ENCODE measurements around the gene KSR2.
A peak's percentile ranks its signal among the peaks of the same experiment; 100 is the strongest.
"Not testable (repeated sequence)": the region's sequence is repeated elsewhere in the genome, so short reads cannot be mapped to it uniquely, and the experiment has no call there.

Gene KSR2

DNA sequence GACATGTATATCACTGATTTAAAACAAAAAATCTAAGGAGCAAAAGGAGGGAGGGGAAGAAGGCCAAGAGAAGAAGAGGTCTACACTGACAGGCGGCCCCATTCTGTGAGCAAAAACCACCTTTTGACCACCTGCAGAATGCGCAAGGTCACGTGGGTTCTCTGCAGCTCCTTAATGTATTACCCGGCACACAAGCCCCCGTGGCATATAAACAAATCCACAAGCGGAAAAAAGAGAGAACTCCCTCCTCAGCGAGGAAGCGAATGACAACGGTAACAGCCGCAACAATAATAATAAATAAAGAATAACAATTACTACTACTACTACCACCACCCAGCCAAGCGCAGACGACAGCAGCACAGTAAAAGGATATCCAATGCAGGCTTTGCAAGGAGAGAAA lies 1.3 kb downstream of the KSR2 start:
- DNase-seq, result no peak

DNA sequence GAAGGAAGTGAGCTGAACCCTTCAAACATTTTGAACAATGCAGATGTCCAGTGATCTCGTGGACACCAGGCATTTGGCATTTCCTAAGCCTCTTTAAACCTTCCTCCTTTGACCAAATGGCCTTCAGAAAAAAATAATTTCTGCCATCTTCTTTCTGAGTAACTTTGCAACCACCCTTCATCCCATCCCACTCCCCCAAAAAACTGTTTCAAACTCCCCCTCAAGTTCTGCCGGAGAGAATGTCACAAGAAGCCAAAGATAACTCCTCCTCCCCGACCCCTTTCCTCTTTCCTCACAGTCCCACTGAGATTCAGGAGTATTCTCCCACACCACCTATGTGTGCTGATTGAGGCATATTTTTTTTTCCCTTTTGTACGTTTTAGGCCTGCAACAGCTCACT lies 1.7 kb downstream of the KSR2 start:
- DNase-seq, result no peak

DNA sequence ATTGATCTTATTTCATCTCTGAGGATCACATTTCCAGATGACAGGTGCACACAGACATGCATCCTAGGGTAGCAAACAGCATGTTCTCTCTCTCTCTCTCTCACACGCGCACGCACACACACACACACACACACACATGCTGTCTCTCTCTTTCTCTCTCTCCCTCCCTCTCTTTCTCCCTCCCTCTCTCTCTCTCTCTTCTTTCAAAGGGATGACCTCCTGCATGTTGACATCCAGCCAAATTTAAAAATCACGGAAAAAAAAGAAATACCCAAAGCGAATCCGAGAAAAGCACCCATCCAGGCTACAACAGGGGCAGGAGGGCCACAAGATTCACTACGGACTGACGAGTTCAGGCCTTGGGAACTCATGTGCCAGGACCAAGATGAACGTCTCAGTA lies 2.3 kb downstream of the KSR2 start:
- no peak for DNase-seq

DNA sequence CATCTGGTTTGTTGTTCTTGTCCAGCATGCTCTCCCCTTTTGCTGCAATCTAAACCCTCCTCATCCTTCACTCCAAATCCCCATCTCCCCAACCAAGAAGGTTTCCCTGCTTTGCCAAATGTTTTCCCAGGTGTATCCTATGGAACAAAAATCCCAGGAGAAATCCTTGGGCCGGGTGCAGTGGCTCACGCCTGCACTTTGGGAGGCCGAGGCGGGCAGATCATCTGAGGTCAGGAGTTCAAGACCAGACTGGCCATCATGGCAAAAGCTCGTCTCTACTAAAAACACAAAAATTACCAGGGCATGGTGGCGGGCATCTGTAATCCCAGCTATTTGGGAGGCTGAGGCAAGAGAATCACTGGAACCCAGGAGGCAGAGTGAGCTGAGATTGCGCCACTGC lies 5.0 kb downstream of the KSR2 start:
- no peak for DNase-seq

DNA sequence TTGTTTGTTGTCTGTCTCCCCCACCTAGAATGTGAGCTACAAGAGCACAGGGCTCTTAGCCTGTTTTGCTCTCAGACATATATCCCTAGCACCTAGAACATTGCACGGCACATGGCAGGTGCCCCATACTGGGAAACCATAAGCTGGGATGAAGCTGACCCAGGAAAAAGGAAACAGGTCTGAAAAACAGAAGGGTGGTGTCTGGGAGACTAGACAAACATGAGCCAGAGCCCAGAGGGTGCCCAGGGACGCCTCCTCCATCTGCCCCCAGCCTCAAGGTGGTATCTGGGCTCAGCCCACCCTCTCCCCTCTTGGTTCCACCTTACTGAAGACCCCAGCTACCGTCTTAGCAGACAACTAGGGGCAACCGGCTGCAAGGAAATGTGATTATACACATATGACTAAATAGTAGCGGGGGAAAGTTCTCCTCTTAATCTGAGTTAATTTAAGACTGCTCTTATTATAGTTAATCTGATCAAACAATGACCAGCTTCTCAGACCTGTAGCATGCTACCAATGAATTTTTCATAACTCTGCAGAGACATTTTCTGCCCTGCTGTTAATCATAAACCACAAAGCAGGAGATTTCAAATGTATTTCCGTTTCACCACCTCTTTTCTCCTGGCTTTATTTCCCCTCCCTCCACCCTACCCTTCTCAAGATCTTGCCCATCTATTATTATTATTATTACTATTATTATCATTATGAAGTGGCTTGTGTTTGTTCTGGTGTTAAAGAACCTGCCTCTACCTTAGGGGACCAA lies 31.9 kb downstream of the KSR2 start:
- no peak for DNase-seq

DNA sequence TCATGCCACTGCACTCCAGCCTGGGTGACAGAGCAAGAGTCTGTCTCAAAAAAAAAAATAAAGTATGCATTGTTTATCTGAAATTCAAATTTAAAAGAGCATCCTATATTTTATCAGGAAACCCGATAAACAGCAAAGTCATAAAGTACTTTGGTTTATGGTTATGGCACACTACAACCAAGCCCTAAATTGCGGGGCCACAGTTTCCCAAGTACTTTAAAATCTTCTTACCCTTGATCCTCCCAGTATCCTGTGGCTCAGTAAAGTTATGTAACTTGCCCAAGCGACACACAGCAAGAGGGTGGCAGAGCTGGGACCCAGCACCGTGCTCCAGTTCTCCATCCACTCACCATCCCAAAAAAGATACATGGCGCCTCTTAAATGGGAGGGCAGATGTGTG lies 35.2 kb downstream of the KSR2 start:
- no peak for DNase-seq

DNA sequence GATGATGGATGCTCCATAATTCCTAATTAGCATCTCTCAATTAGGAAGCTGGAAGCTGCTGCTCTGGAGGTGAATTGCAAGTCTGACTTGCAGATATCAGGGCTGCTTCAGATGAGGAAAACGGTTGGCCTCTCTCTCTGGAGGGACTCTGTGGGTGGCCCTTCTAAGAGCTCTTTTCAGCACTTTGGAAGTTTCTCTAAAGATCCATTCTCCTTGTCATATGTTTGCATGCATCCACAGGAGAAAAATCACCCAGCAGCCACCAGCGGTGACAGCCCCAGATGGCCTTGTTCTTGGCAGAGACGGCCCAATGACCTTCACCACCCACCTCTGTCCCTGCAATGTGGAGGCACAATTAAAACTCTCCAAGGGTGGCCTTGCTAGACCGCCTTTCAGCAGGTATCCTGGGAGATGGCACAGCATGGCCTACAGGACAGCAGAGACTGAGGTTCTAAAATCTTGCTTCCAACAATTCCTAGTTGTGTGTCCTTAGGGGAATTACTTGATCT lies 42.3 kb downstream of the KSR2 start:
- DNase-seq, result no peak

DNA sequence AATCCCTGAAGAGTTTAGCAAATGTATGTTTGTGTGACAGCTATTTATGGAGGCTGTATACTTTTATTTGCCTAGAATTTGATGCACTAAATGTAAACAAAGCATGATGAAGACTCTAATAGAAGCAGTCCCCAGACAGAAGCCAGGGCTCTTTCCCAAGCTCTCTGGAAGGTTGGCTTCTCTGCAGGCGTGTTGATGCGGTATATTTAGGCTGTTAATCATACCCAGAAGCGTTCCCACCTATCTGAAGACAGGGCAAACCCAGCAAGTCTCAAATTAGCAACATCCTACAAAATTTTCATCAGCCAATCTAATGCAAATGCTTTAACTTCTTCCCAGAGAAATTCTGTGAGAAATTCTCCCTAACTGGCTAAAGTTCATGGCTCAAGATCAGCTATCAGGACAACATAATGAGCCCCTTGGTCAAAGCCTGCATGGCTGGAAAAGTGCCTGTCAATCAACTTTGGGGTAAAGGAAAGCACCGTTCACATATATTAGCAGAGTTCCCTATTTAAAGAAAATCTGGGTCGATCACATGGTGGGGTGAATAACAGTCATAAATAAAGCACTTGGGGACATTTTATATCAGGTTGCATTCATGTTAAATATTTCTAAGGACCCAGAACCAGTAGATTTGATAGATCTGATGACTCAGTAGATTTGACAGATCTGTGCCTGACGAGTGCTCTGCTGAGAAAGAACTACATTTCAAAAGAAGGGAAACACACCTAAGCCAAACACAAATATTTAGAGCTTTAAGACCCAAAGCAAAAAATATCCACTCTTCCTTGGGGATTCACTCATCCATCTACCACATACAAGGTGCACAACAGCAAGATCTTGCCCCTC lies 46.6 kb downstream of the KSR2 start:
- no peak for DNase-seq

DNA sequence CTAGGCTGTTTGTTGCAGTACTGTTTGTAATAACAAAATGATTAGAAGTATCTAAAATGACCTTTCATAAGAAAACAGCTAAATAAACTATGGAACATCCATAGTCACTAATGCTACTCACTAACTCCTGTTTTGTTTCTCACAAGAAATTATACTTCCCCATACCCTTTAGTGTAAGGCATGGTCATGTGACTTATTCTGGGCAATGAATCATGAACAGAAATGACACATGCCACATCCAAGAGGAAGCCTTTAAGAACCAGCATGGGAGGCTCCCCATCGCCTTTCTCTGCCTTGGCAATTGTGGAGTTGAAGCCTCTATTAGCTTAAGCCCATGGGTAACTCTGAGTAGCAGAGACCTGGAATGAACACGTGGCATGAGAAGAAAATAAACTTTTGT lies 49.3 kb downstream of the KSR2 start:
- no peak for DNase-seq

DNA sequence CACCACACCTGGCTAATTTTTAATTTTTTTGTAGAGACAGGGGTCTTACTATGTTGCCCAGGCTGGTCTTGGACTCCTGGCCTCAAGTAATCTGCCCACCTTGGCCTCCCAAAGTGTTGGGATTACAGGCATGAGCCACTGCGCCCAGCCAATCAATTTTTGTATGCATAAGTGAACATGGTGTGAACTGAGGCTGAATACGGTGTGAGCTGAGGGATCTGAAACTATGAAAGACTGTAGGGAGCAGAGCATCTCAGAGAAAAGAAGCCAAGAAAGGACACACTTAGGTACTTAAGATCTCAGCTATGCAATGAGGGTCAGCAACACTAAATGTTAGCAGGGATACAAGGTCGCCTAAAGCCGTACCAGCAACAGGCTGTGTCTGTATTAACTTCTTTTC lies 54.1 kb downstream of the KSR2 start:
- no peak for DNase-seq

DNA sequence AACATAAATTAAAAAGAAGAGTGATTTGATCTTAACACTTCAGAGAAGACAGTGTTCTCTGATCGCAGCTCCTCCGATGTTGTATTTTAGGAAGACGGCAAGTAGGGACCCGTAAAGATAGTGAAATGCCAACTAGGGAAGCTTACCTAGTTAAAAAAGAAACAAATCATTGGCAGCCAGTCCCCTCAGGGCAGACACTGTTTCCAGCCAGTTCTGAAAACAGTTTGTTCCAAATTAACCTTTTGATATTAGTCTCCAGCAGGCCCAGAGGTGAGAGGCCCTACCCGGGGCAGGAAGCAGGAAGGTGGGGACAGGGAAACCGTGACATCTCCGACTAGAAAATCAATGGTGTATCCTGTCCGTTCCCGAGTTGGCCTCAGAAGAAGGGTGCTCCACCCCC lies 56.0 kb downstream of the KSR2 start:
- DNase-seq, result no peak

DNA sequence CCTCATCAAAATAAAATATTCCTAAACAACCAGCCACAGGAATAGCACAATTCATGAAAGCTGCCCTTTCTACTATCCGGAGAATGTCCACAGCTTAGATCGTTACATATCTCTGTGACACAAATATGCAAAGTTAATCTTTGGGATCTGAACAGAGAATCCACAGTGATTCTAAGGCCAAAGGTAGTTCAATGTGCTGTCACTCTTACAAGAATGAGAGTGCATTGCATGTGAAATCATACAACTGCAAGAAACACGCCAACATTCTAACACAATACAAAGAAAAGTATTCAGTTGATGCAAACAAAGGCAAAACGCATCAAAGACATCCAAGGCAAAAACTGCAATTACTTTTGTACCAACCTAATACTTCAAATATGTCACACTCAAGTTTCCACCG lies 60.4 kb downstream of the KSR2 start:
- DNase-seq, result no peak

DNA sequence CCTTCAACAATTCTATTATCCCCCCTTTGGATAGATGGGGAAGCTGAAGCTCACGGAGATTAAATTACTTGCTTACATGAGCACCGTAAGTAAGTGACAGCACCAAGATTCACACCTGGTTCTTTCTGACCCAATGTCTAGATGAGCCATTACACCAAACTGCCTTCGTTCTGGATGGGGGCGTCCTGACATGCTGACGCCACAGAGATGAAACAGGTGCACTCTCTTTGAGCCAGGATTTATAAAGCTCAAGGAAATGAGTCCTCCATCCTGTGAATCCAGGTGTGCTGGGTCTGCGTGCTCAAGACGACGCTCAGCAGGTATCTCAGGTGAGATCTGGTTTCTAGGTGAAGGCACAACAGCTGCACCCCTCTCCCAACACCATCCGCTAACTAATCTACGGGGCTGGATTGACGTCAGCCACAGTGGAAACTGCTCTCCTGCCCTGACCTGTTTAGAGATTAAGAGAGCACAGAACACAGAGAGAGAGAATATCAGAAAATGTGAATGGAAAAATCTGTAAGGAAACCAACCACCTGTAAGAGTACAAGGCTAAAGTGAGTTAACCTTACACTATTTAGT lies 61.6 kb downstream of the KSR2 start:
- no peak for DNase-seq

DNA sequence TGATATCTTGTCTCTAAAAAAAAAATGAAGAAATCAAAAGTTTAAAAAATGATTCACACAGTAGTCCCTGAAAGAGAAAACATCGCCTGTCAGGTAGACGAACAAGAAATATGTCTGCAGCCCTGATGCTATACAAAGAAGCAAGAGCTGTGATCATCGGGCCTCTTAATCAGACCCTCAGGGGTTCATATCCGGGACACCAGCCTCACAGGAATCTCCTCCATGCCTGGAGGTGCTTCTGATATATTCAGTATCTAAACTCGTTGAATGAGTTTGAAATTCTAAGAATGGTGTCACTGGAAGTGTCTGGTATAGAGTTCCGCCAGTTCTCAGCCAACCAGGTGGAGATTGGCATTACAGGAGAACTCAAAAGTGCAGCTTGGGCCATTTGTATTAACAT lies 64.7 kb downstream of the KSR2 start:
- no peak for DNase-seq

DNA sequence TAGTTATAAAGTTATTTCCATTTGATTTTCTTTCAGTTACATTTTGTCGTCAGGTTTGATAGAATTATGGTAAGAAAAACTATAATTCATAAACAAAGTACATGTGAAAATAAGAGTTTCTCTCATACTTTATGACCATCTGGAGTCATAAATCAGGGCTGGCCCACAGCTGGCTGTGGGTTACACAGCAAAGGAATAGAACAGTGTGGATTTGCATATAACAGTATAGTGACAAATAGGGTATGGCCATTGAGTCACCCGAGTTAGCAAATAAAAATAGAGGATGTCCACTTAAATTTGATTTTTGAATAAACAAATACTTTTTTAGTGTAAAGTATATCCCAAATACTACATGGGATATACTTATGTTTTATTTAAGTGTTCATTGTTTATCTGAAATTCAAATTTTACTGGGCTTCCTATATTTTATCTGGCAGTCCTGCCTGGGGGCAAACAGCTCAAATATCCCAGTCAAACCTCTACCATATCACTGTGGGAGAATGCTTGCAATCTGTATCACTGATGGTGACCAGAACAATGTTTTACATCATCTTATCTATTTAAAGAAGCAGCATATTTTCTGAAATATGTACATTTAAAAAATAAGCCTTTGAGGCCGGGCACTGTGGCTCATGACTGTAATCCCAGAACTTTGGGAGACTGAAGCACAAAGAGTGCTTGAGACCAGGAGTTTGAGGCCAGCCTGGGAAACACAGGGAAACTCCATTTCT lies 65.5 kb downstream of the KSR2 start:
- no peak for DNase-seq

DNA sequence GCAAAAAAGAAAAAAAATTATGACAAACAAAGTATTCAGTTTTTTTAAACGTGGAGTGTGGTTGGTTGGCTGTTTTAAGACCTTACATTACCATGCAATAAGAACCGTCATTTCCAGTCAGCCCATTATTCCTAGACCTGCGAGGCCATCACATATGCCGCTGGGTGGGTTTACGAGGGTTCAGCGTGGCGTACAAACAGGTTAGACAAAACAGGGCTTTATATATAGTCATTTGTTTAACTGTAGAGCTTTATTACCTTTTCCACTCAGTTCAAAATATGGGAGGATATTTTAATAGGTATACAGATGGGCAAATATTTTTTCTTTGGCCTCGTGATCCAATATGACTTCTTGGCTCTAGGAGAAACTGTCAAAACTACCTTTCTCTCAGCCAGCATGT lies 67.2 kb downstream of the KSR2 start:
- no peak for DNase-seq

DNA sequence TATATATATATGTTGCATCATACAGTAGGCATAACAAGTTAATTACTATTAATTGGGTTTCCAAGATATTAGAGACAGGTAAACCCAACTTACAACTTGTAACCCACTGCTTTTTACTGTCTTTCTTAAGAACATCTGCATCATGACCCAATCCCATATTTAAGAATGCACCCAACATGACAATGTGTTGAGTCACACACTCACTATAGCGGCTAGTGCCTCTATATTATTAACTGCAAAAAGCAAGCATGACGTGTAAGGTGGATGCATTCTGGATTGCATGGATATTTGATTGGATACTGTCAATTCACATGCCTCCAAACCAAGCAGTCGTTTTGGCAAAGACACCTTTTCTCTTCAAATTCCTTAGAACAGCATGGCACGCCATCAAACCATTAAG lies 68.2 kb downstream of the KSR2 start:
- DNase-seq, result no peak

DNA sequence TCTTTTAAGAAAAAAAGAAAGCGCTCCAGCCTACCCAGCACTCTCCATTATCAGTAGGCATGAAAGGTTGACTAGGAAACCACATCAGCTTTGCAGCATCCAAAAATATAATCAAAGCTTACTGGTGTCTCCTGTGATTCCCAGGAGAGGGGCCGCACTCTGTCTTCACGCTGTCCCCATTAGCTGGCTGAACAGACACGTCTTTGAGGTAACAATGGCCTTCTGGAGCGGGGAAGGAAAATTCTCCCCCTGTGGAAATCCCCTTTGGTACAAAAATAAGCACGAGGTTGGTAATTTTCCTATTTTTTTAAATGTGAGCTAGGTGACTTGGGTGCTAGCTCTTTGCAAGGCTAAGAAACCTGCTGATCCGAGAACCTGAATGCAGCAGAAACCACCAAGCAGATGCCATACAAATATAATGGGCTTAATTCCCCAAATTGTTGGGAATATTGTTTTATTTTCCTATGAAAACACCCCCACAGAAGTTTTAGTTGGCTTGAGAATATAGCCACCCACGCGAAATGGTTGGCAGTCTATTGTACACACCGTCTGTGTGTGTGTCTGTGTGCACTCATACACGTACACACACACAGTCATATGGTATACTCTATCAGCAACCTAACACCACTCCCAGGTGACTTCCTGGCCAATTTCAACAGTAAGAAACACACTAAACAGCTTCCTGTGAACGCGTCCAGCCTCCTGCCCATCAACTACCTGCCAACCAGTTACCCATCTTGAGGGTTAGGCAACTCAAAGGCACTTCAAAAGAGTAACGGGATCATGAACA lies 71.2 kb downstream of the KSR2 start:
- peak in 1 of 5 experiments; percentile 40 for DNase-seq

DNA sequence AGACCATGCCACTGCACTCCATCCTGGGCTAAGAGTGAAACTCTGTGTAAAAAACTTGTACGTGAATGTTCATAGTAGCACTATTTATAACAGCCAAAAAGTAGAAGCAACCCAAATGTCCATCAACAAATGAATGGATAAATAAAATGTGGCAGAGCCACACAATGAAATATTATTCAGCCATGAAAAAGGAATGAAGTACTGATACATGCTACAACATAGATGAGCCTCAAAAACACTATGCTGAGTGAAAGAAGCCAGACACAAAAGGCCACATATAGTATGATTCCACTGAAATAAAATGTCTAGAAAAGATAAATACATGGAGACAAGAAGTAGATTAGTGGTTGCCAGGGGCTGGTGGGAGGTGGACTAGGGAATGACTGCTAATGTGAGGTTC lies 72.8 kb downstream of the KSR2 start:
- DNase-seq, result no peak

DNA sequence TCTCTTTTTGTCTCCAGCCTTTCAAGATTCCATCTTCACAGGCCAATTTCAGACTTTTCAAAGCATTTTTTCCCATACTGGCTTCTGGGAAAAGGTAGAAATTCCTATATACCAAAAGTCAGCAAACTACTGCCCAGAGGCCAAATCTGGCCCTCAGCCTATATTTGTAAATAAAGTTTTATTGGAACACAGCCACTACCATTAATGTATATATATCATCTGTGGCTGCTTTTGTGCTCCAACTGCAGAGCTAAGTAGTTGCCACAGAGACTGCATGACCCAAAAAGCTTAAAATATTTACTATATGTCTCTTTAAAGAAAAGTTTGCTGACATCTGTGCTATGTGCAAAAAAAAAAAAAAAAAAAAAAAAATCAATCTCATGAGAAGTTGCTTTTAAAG lies 76.3 kb downstream of the KSR2 start:
- DNase-seq, result no peak

DNA sequence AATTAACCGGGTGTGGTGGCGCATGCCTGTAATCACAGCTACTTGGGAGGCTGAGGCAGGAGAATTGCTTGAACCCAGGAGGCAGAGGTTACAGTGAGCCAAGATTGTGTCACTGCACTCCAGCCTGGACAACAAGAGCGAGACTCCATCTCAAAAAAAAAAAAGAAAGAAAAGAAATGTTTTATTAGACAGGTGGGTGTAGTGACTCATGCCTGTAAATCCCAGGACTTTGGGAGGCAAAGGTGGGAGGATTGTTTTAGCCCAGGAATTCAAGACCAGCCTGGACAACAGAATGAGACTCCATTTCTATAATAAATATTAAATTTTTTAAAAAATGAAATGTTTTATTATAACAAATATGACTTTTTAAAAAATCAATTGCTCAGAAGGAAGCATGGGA lies 77.5 kb downstream of the KSR2 start:
- not testable (repeated sequence) for DNase-seq

DNA sequence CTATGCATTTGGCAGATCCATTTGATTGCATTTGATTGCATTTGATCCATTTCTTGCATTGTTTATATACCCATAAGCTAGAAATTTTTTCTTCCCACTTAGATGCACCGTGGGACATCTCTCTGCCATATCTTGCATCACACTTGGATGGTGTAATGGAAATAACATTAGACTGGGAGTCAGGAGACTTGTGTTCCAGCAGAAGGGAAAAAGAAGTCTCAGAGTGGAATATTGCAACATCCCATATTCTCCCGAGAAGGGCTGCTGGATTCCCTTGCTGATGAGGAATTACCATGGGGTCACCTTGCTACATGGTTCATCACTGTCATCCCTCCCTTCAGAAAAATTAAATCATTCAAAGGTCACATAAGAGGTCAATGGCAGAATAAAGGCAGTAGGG lies 78.1 kb downstream of the KSR2 start:
- no peak for DNase-seq
